AG04449 (cell line): ENCODE data around the gene HBEGF.

Source experiments
- CTCF ChIA-PET: fragments of 350-600 bp; formaldehyde crosslinking; extraction: SDS; loops from one replicate; lab custom pipeline; 2021; ENCODE audit warnings: antibody characterized with exemption; lab: Yijun Ruan, JAX
- POLR2A ChIA-PET: fragments of 400-600, 350-600 bp; formaldehyde crosslinking; extraction: SDS; loops from one replicate; lab custom pipeline; 2020; ENCODE audit warnings: antibody characterized with exemption, inconsistent platforms; lab: Yijun Ruan, JAX
- DNase-seq: peaks from one replicate; pipeline ENCODE4 v3.0.0-alpha.2; 2010; ENCODE audit warnings: low read depth, low spot score
- H3K4me3 ChIP-seq: 2 replicates; pipeline ENCODE4 v1.5.1; 2011; ENCODE audit warnings: low read depth, mild to moderate bottlenecking, control low read depth, low read length
- TF ChIP-seq, protein P1 (sequence below): IDR thresholded peaks from one replicate; pipeline ENCODE4 v1.5.1; 2011; ENCODE audit warnings: mild to moderate bottlenecking, moderate library complexity, low read length, control low read depth, inconsistent platforms; ENCODE audit not compliant: insufficient read depth; ENCODE audit errors: missing control alignments

The HBEGF gene

GRCh38 chr5:140324041-140324600, 22.3 kb downstream of the HBEGF start:
- no peak for DNase-seq
- H3K4me3 ChIP-seq: no peak overlapping the region
- ChIA-PET CTCF (interaction anchor here (1.2 to 3.3 kb wide), 5 partner anchors 21 to 80 kb away, joined by 3 to 23 read pairs (median 9); no protein-coding TSS in a partner anchor), POLR2A (interaction anchor here (1.4 kb wide), 1 partner anchor 22 kb away, joined by 11 read pairs; the partner anchor contains the start of gene HBEGF)
- TF ChIP-seq, protein P1, sequence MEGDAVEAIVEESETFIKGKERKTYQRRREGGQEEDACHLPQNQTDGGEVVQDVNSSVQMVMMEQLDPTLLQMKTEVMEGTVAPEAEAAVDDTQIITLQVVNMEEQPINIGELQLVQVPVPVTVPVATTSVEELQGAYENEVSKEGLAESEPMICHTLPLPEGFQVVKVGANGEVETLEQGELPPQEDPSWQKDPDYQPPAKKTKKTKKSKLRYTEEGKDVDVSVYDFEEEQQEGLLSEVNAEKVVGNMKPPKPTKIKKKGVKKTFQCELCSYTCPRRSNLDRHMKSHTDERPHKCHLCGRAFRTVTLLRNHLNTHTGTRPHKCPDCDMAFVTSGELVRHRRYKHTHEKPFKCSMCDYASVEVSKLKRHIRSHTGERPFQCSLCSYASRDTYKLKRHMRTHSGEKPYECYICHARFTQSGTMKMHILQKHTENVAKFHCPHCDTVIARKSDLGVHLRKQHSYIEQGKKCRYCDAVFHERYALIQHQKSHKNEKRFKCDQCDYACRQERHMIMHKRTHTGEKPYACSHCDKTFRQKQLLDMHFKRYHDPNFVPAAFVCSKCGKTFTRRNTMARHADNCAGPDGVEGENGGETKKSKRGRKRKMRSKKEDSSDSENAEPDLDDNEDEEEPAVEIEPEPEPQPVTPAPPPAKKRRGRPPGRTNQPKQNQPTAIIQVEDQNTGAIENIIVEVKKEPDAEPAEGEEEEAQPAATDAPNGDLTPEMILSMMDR: no peak

DNA sequence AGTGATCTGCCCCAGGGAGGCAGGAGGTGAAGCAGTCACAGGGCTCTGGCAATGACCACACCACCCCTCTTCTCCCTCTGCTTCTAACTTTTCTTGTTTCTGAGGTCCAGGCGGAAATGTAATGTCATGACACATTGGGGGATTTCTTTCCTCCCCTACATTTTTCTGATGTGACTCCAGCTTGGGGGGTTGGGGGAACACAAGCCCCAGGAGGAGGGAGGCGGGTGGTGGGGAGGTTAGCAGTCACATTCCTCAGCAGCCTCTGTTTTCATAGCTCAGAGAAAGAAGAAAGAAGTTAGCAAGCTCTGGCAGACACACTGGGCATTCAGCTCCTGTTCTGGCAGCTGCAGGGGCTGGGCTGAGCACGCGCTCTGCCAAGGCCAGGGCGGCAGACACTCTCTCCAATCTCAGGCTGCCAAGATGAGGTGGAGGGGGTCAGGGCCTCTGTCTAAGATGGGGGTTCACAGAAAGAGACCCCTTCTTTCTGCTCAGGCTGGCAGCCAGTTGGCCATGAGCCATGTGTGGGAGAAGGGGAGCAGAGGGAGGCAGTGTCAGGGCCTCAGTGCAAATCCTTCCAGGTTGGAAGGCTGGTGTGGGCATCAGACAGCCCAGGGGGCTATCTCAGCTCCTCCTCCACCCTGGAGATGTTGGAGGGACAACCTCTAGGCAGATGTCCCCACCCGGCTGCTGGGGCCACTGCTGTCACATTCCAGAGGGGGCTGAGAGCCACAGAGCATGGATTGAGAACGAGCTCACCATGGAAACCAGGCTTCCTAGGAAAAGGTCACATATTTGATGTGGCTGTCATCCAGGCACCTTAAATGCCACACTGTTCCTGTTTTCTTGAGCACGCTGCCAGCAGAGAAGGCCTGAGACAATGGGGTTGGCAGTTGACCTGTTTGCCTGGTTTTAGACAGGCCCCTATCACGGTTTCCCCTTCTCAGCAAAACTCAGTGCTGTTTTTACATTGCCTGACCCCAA, 23.4 kb downstream of the HBEGF start:
- TF ChIP-seq, protein P1: no peak
- peak overlapping the region; percentile 21 for H3K4me3 ChIP-seq
- peak; percentile 89 for DNase-seq
- ChIA-PET POLR2A (interaction anchor here (0.6 to 2.0 kb wide), 9 partner anchors 11 to 99 kb away, joined by 3 to 20 read pairs (median 4); partner anchors contain the start of genes HBEGF and PFDN1), CTCF (interaction anchor here (0.7 to 3.3 kb wide), 8 partner anchors 9 to 82 kb away, joined by 3 to 23 read pairs (median 4); partner anchors contain the start of gene HBEGF)

- POLR2A ChIA-PET: interaction anchor here (1.5 to 2.0 kb wide), 2 partner anchors 10 to 22 kb away, joined by 3 to 9 read pairs; no protein-coding TSS in a partner anchor
- no peak for DNase-seq
- CTCF ChIA-PET: interaction anchor here (1.4 kb wide), 2 partner anchors 29 to 31 kb away, joined by 3 to 6 read pairs; no protein-coding TSS in a partner anchor
These were observed 24.6 kb downstream of the HBEGF start for GRCh38 chr5:140321796-140322195.

GRCh38 chr5:140319833-140320232, 26.6 kb downstream of the HBEGF start:
- ChIA-PET CTCF (interaction anchor here (1.8 to 1.9 kb wide), 2 partner anchors 9 to 75 kb away, joined by 3 to 11 read pairs; no protein-coding TSS in a partner anchor), POLR2A (interaction anchor here (1.7 kb wide), 1 partner anchor 27 kb away, joined by 6 read pairs; the partner anchor contains the start of gene HBEGF)
- DNase-seq: no peak
- TF ChIP-seq, protein P1: no peak
- no peak overlapping the region for H3K4me3 ChIP-seq

More at GRCh38 chr5:140321796-140322195, 24.6 kb downstream of the HBEGF start:
- TF ChIP-seq, protein P1: no peak
- no peak overlapping the region for H3K4me3 ChIP-seq

GRCh38 chr5:140318792-140319191, 27.6 kb downstream of the HBEGF start:
- TF ChIP-seq, protein P1: no peak
- no peak for DNase-seq
- ChIA-PET CTCF (interaction anchor here (0.7 to 2.1 kb wide), 2 partner anchors 74 to 76 kb away, joined by 3 to 10 read pairs; no protein-coding TSS in a partner anchor), POLR2A (no interaction called here)
- no peak overlapping the region for H3K4me3 ChIP-seq
